ENCODE results near the gene ITPKB. TPM values are rescaled to one million over a fixed set of nuclear protein-coding genes. Genes with fewer than 3 reads are reported as not detected.

Gene ITPKB
- total and polyA plus RNA-seq, 9 donors, result 11.3 to 43.2 (median 20.1) TPM

DNA sequence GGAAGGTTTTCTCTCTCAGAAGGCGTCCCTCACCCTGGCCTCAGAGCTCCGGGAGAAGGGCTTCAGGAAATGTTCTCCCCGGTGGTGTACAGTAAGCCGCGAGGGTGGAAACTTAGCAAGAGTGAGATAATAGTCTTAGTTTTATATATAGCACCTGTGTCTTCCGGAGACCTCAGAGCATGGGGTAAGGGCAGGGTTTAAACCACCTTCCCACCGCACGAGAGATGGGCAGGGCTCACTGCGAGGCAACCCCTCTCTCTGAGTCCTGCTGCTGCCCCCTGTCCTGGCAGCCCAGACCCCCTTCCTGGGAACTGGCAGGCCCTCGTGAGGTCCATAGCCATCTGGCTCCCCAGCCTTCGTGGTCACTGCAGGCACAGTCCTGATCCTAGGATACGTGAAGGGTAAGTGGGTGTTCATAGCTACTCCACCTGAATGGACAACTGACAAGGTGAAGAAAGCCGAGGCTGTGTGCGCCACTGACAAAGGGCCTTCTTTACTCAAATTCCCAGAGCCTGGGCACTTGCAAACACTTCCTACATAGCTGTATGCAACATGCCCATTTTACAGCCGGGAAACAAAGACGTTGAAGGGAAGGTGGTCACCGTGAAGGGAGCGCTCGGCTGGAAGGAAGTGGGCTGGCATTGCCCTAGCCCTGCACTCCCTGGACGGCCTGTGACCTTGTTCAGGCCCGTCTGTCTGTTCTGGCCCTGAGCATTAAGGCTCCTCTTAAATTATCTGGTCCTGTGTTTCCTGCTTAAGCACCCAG, 26.9 kb downstream of the ITPKB start:
- Histone ChIP-seq H3K27ac (no peak overlapping the region), H3K9me3 (no peaks in the 10 kb centered on the region), H3K4me1 (ENCODE audit: insufficient read depth) (peaks cover 5% of the 10 kb centered on the region), H3K36me3 (no peaks in the 10 kb centered on the region), H3K27me3 (no peaks in the 10 kb centered on the region), H3K4me3 (no peak overlapping the region)
- TF ChIP-seq POLR2A (IDR thresholded peaks at IDR 0.05), result no peak
- TF ChIP-seq, protein P1, sequence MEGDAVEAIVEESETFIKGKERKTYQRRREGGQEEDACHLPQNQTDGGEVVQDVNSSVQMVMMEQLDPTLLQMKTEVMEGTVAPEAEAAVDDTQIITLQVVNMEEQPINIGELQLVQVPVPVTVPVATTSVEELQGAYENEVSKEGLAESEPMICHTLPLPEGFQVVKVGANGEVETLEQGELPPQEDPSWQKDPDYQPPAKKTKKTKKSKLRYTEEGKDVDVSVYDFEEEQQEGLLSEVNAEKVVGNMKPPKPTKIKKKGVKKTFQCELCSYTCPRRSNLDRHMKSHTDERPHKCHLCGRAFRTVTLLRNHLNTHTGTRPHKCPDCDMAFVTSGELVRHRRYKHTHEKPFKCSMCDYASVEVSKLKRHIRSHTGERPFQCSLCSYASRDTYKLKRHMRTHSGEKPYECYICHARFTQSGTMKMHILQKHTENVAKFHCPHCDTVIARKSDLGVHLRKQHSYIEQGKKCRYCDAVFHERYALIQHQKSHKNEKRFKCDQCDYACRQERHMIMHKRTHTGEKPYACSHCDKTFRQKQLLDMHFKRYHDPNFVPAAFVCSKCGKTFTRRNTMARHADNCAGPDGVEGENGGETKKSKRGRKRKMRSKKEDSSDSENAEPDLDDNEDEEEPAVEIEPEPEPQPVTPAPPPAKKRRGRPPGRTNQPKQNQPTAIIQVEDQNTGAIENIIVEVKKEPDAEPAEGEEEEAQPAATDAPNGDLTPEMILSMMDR (IDR thresholded peaks at IDR 0.05), result no peak
- no peak for TF ChIP-seq EP300 (IDR thresholded peaks at IDR 0.05)
- no peak for DNase-seq
- intact Hi-C loops (cut with DNase I), result no loop called here
- WGBS, 3 donors, result 83 to 87% (median 84%) methylated on average over 21 of the region's 21 CpGs

DNA sequence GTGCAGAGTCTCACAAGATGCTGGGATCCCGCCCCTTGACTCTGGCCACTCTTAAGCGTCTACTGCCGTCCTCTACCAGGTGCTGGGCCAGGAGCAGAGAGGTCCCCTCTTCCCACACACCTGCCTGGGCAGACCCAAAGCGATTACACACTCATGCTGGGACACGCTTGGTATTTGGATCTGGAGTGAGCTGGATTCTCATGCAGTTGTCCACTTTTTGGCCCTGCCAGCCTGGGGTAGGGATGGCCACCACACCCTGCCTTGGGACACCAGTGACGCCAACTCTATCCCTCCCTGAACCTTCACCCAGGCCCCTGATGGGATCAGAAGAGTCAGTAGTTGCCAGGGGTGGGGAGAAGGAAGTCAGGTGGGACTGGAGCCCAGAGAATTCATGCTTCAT, 28.6 kb downstream of the ITPKB start:
- no peaks in the 10 kb centered on the region for H3K9me3 ChIP-seq
- peaks cover 5% of the 10 kb centered on the region for H3K4me1 ChIP-seq (ENCODE audit: insufficient read depth)
- no peaks in the 10 kb centered on the region for H3K36me3 ChIP-seq
- H3K4me3 ChIP-seq, result no peak overlapping the region
- no peak for TF ChIP-seq EP300 (IDR thresholded peaks at IDR 0.05)
- TF ChIP-seq, protein P1 (IDR thresholded peaks at IDR 0.05), result no peak
- no peak for TF ChIP-seq POLR2A (IDR thresholded peaks at IDR 0.05)
- no peak overlapping the region for H3K27ac ChIP-seq
- no peak for DNase-seq
- WGBS, 3 donors, result 88 to 96% (median 92%) methylated on average over 6 of the region's 6 CpGs
- no peaks in the 10 kb centered on the region for H3K27me3 ChIP-seq
- intact Hi-C loops (cut with DNase I), result no loop called here

DNA sequence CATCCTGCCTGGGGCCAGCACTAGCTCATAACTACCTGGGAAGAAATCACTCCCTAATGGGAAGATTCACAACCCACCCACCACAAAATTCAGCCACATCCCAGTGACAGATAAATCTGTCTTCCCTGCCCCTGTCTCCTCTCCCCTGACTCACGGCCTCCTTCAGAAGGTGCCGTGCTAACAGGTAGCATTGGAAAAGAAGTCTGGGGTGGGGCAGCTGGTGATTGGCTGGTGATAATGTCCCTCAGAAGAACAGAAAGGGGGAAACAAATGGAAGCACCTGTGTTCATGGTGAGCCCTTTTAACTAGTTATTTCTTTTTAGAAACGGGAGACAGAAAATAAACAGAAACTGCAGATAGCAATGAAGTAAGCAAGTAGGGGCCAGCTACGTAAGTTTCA, 29.1 kb downstream of the ITPKB start:
- TF ChIP-seq EP300 (IDR thresholded peaks at IDR 0.05), result no peak
- TF ChIP-seq, protein P1 (IDR thresholded peaks at IDR 0.05), result no peak
- Histone ChIP-seq H3K4me3 (no peak overlapping the region), H3K27ac (no peak overlapping the region), H3K27me3 (no peaks in the 10 kb centered on the region), H3K36me3 (no peaks in the 10 kb centered on the region), H3K4me1 (ENCODE audit: insufficient read depth) (peaks cover 5% of the 10 kb centered on the region), H3K9me3 (no peaks in the 10 kb centered on the region)
- no peak for DNase-seq
- intact Hi-C loops (cut with DNase I), result no loop called here
- WGBS, 3 donors, result 87 to 89% (median 88%) methylated on average over 4 of the region's 4 CpGs

DNA sequence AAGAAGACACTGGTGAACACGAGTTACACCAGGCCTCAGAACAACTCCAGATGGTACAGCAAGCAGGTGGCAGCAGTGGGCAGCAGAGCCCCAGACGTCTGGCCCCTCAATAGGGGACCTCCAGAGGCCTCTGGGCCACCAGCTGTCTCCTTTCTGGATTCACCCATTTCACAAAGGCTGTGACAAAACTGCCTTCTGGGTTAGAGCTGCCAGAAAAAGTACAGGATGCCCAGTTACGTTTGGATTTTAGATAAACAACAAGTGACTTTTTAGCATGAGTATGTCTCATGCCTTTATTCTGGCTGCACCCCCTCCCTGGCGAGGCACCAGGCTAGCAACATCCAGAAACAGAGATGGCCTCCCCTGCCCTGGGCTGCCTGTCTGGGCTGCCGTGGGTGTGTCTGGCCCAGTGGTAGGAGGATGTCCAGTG, 30.1 kb downstream of the ITPKB start:
- Histone ChIP-seq H3K27me3 (no peaks in the 10 kb centered on the region), H3K36me3 (no peaks in the 10 kb centered on the region), H3K4me3 (no peak overlapping the region), H3K9me3 (no peaks in the 10 kb centered on the region), H3K4me1 (ENCODE audit: insufficient read depth) (peaks cover 5% of the 10 kb centered on the region), H3K27ac (no peak overlapping the region)
- DNase-seq, result no peak
- 40 to 70% (median 65%) methylated on average over 5 of the region's 5 CpGs for WGBS, 3 donors
- intact Hi-C loops (cut with DNase I), result no loop called here
- TF ChIP-seq POLR2A (IDR thresholded peaks at IDR 0.05), result no peak
- TF ChIP-seq, protein P1 (IDR thresholded peaks at IDR 0.05), result no peak
- TF ChIP-seq EP300 (IDR thresholded peaks at IDR 0.05), result no peak

All from ovary (tissue), 9 donors.